HG03520 (cell line): Measurements from ENCODE around the gene LILRB5.
"Not testable (repeated sequence)": the region's sequence is repeated elsewhere in the genome, so short reads cannot be mapped to it uniquely, and the experiment has no call there.

Experiments
- ATAC-seq: cut with Tn5 transposase; IDR thresholded peaks from one replicate; pipeline ENCODE4 v1.9.1; 2021; ENCODE audit warnings: mild to moderate bottlenecking, moderate library complexity; ENCODE audit not compliant: unreplicated experiment

Gene LILRB5

DNA sequence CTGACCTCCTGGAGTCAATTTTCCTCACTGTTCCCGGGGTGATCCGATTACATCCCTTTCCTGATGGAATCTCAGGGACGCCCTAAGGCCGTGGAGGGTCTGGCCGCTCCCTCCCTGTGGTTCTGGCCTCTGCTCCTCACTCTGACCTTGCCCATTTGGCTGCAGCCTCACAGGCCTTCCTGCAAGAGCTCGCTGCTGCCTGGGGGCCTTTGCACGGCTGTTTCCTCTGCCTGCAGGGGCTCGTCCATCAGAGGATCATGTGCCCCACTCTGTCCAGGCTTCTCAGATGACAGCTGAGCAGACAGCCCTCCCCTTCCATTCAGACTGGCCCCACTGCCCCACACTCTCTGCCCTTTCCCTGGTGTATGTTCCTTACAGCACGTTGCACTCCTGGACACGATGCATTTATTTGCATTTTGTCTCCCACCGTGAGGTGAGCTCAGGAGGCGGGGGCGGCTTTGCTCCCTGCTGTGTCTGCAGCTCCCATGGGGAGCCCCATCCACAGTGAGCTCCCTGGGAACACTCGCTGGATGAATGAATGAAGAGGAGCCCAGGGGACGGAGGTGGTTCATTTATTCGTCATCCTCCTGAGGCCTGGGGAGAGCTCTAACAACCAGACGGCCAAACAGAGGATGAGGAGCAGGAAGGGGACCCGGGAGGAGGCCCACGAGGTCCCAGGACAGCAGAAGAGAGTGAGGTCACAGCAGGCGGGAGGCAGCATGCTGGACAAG lies 39.4 kb downstream of the LILRB5 start:
- not testable (repeated sequence) for ATAC-seq

DNA sequence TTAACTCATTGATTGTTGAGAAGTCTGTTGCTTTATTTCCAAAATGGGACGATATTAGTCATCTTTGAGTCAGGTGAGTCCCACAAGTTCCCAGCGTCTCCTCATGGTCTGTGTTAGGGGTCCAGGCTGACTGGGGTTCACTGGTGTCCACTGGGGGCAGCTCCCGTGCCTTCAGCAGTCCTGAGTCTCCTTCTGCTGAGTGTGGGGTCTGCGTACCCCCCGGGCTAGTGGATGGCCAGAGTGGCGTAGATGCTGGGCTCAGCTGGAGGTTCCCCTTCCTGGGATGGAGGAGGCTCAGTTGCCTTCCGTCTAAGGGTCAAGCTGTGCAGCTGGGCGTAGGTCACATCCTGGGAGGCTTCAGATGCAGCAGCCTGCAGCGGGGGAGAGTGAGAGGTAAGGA lies 40.2 kb downstream of the LILRB5 start:
- no peak for ATAC-seq

DNA sequence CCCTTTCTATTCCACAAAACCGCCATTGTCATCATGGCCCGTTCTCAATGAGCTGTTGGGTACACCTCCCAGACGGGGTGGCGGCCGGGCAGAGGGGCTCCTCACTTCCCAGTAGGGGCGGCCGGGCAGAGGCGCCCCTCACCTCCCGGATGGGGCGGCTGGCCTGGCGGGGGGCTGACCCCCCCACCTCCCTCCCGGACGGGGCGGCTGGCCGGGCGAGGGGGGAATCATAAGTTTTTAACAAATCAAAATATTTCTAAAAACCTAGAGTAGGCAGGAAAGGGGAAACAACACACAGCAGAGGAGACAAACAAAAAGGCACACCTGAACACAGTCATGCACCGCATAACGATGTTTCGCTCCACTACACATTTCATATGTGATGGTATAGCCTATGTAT lies 42.3 kb downstream of the LILRB5 start:
- ATAC-seq: not testable (repeated sequence)

DNA sequence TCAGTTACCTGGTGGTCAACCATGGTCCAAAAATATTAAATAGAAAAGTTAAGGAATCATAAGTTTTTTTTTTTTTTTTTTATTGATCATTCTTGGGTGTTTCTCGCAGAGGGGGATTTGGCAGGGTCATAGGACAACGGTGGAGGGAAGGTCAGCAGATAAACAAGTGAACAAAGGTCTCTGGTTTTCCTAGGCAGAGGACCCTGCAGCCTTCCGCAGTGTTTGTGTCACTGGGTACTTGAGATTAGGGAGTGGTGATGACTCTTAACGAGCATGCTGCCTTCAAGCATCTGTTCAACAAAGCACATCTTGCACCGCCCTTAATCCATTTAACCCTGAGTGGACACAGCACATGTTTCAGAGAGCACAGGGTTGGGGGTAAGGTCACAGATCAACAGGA lies 42.9 kb downstream of the LILRB5 start:
- ATAC-seq: not testable (repeated sequence)

DNA sequence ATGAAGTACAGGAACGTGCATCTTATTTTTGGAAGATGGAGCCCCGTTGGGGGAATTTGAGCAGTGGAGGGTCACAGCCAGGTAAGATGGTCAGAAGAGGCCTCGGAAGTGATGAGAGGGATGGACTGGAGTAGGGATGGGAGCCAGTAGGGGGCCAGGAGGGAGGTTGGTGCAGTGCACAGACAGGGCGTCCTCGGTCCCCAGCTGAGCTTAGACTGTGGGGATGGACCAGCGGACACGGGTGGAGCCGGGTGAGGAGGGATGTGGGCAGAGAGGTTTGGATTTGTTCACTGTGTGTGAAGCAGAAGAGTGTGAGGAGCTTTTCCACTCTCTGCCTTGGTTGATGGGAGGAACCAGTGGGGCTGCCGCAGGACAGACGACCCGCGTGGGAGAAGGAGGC lies 45.8 kb downstream of the LILRB5 start:
- ATAC-seq: no peak

DNA sequence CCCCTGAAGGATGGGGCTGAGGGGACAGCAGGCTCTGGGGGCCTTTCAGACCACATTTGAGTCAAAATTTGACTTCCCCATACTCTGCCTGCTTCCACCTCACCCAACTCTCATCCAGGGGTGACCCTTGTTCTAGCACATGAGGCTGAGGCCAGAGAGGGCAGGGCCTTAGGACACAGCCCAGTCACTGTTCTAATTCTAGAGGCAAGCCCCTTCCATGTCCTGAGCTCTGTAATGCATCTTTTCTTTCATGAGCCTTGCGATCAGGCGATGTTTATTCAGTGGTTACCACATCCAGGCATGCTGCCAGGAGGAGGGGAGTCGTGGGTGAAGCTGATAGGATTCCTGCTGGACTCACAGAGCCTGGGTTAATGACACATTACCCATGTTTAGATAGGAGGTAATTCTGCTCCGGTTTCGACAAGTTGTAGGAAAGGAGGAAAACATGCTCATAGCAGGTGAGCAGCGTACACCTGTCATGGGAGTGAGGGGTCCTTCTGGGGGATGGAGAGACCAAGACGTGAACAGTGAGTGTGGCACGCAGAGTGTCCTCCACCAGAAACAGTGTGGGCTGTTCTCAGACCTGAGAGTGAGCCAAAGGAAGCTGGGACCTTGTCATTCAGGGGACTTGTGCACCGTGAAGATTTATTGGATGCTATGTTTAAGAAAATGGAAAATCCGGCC lies 47.1 kb downstream of the LILRB5 start:
- ATAC-seq: no peak

DNA sequence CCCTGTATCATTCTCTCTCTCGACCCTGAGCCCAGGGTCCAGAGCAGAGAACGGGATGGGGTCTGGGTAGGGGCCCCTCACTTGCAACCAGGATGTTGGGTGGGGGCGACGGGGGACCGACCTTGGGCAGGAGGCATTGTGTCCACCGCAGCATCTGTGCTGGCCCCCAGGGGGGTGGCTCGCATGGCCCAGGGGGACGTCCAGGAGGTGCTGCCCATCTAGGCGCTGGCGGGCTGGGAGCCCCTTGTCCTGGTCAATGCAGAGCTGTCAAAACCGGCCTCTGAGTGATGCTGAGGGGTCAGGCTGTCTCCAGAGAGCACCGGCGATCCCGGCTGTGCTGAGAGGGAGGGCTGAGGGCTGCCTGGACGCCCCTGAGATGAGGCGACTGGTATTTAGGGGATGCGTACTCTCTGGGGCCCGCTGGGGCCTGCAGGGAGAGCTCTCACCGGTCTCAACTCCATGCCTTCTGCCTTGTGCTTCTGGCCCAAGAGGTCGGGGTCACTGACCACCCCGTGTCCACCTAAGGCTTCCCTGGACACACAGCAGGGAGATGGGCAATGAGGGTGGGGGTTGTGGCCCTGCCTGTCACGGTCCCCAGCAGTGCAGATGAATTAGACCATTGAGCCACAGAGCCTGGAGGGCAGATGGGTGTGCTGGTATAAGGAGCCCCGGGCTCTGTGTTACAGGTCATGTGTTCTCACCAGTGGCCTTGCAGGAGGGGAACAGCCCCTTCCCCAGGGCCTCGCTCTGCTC lies 47.8 kb downstream of the LILRB5 start:
- no peak for ATAC-seq

DNA sequence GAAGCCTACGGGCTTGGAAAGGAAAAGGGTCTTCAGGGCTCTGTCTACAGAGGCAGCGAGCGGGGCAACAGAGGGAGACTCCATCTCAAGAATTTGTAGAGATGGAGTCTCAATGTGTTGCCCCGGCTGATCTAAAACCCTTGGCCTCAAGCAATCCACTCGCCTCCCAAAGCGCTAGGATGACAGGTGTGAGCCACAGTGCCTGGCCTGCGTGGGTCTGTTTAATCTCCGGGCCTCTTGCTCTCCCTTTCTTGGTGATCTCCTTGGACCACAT lies 48.4 kb downstream of the LILRB5 start:
- no peak for ATAC-seq

DNA sequence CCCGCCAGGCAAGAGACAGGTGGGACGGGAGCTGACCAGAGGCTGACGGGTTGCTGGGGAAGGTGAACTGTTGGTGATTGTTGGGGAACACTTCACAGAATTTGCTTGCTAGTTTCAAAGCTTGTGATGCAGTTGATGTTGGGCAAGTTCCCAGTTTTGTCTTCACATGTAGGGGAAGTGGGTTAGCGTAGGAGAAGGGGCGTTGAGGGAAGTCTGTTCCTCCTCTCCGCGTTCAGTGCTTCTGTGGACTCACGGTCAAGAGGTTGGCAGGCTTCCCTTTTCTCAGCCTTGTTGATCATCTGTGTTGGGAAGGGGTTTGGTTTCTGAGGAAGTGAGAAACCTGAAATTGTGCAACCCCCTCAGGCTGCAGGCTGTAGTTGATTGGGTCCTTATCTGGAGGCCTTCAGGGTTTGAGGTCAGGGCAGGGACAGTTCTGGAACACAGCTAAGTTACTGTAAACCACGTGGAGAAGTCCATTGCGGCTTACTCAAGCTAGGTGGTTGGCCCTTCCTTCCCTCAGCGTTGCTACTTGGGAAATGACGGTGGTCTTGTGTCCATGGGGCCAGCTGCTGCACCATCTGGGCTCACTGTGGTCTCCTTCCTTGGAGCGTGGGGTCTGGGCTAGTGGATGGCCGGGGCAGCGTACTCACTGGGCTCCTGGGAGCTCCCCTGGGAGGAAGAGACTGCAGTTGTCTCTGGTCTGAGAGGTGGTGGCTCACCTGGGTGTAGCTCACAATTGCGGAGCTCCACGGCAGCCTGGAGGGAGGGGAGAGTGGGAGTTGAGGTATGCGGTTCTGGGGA lies 48.9 kb downstream of the LILRB5 start:
- ATAC-seq: no peak

DNA sequence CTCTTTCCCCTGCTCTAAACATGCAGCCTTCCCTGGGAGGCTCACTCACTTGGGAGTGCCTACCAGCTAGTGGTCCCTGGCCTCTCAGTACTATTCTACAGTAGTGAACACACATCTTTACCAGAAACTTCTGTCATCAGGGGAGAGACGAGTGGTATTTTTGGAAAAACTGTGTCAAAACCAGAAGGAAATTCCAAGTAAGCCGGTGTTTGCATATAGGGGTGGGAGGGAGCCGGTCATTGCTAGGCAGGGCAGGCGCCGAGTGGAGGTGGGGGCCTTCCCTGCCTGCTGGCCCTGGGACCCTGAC lies 49.4 kb downstream of the LILRB5 start:
- ATAC-seq: no peak

DNA sequence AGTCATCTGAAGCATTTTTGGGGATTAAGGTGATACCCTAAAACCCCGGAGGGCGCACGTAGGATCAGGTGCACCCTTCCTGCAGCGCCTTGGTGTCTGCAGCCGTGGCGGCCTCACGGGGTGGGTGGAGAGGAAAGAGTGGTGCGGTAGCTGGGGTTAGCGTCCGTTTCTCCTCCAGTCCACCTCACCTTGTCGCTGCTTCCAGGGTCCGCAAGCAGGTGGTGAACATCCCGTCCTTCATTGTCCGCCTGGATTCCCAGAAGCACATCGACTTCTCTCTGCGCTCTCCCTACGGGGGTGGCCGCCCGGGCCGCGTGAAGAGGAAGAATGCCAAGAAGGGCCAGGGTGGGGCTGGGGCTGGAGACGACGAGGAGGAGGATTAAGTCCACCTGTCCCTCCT lies 49.9 kb downstream of the LILRB5 start:
- ATAC-seq: not testable (repeated sequence)

DNA sequence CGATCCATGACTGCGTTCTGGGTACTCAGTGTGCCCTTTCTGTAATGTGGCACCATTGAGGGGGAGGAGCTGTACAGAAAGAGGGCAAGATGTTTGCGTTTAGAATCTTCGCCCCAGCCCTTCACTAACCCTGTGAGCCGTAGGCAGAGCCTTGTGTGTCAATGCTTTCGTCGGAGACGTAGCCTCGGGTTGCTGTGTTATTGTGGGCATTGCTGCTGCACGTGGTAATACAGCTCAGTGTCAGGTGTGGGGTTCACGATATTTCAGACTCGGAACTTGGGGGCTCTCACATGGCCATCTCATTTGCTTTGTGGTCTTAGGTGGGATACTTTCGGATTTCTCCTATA lies 50.3 kb downstream of the LILRB5 start:
- ATAC-seq: no peak

DNA sequence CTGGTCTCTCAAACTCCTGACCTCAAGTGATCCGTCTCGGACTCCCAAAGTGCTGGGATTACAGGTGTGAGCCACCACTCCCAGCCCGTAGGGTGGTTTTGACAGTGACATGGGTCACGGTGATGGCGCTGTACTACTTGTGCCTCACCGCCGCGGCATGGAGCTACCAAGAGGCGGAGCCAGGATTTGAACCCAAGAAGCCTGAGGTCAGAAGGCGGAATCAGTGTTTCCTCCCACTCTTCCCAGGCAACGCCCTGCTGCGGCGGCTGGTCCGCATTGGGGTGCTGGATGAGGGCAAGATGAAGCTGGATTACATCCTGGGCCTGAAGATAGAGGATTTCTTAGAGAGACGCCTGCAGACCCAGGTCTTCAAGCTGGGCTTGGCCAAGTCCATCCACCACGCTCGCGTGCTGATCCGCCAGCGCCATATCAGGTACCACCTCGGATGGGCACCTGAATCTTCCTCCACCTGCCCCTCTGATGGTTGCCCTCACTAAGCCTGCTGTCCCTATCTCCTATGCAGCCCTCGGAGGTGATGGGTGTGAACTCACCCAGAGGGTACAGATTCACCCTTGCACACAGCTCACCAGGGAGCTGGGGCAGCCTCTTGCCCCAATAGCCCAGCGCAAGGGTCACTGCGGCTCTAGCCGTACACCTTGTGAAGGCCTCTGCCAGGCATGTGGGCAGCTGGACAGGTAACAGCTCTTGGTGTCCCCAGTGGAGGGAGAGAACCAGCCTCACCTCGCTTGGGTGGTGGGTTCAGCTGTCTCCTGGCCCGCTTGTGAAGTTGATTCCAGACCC lies 50.8 kb downstream of the LILRB5 start:
- ATAC-seq: no peak

DNA sequence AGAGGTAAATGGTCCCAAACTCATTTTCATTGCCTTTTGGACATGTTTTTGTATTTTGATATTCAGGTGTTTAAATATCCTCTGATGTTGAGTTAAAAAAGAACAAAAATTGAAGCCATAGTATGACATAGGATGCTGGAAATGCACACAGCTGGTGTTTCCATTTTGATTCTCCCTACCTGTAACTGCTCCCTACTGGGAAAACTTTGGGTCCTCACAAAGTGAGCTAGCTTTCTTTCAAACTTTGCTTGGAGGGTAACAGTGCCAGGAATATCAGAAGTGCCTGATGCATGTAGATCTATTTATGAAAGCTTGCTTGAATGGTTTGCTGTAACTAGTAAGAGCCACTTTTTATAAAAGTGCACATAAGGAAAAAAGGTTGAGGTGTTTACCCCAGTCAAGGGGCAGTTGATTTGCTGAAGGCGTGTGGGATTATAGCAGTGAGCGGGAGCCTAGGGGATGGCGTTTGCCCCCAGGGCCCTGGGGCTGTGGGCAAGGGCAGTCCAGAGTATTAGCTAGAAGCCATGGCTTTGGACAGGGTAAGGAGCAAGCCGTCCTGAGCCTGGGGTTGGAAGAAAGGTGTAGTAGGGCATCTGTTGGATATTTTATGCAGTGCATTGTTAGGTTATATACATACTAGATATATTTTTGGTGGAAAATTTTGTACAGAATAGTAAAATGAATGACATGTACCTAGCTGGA lies 52.2 kb downstream of the LILRB5 start:
- ATAC-seq: no peak

DNA sequence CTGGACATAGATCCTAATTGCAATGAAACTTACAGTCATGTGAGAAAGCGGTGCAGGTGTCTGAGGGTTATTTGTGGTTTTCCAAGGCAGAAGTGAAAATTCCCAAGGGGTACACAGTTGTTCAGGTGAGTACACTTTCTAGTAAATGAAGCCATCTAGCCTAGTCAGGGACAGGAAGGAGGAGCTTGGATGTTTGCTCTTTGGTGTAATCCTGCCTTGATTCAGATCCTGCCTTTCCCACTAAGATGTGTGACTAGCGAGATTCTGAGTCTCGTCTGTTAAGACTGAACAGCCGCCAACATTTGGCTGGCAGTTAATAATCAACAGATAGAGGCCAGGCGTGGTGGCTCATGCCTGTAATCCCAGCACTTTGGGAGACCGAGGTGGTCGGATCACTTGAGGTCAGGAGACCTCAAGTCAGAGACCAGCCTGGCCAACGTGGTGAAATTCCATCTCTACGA lies 53.9 kb downstream of the LILRB5 start:
- ATAC-seq: no peak

DNA sequence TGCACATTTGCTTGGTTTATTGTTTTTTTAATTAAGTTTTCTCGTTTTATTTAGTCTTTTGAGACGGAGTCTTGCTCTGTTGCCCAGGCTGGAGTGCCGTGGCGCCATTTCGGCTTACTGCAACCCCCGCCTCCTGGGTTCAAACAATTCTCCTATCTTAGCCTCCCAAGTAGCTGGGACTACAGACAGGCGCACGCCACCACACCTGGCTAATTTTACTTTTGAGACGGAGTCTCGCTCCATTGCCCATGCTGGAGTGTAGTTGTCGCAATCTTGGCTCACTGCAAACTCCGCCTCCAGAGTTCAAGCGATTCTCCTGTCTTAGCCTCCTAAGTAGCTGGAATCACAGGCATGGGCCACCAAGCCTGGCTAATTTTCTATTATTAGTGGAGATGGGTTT lies 55.1 kb downstream of the LILRB5 start:
- ATAC-seq: no peak

DNA sequence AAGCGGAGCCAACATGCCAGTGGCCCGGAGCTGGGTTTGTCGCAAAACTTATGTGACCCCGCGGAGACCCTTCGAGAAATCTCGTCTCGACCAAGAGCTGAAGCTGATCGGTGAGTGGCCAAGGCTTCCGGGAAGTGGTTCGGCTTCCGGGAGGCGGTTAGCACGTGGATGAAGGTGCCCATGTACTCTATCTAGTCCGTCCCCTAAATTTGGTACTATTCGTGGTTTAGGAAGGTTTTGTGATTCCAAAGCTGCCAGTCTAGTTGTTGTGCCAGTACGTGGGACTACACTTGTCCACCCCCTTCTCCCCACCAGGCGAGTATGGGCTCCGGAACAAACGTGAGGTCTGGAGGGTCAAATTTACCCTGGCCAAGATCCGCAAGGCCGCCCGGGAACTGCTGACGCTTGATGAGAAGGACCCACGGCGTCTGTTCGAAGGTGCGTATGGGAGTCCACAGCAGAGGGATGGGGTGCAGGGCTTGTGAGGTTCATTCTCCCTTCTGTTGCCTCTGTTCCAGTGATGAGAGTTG lies 55.8 kb downstream of the LILRB5 start:
- ATAC-seq: no peak
